ENCODE measurements around the gene SC5D.
A peak's percentile ranks its signal among the peaks of the same experiment; 100 is the strongest.

The SC5D gene

GRCh38 chr11:121295246-121296029 lies 2.9 kb downstream of the SC5D start:
- DNase-seq = no peak

DNA sequence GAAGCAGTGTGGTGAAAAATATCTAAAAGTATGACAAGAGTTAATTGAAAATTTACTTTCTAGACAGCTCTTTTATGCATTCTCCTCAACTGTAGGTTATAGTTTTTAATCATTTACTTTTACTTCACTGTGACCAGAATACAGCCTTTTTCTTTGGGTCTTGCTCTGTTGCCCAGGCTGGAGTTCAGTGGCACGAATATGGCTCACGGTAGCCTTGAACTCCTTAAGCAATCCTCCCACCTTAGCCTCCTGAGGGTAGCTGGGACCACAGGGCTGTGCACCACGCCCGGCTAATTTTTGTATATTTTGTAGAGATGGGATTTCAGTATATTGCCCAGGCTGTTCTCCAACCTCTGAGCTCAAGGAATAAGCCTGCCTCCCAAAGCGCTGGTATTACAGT lies 5.3 kb downstream of the SC5D start:
- no peak for DNase-seq

GRCh38 chr11:121298774-121299173 lies 6.2 kb downstream of the SC5D start:
- DNase-seq = no peak

- no peak for DNase-seq
These were observed 6.8 kb downstream of the SC5D start for GRCh38 chr11:121299417-121299816.

DNA sequence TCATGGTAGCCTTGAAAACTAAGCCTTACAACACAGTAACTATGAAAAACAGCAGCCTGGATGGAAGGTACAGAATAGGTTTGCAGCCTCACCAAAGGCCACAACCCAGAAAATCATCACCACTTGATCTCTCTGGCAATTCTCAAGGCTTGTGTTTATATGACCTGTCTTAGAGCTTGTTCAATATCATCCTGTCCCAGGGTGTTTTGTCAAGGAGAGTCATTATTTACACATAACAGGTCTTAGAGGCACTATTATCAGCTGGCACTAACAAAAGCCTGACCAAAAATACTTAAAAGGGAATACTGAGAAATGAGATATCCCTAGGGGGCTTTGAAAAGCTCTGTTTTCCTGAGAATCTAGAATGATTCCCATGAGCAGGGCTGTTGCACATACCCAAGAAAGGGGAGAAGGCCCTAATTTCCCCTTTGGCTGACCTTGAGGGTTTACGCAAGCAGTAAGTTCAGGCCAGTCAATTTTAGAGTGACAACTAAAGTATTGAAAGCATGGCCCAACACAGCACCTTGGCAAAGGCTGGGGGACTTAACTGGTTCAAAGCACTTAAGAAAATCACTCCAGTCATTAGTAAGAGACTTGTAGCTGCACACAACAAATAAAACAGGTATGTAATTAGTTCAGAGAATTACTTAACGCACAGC lies 7.9 kb downstream of the SC5D start:
- DNase-seq = no peak

DNA sequence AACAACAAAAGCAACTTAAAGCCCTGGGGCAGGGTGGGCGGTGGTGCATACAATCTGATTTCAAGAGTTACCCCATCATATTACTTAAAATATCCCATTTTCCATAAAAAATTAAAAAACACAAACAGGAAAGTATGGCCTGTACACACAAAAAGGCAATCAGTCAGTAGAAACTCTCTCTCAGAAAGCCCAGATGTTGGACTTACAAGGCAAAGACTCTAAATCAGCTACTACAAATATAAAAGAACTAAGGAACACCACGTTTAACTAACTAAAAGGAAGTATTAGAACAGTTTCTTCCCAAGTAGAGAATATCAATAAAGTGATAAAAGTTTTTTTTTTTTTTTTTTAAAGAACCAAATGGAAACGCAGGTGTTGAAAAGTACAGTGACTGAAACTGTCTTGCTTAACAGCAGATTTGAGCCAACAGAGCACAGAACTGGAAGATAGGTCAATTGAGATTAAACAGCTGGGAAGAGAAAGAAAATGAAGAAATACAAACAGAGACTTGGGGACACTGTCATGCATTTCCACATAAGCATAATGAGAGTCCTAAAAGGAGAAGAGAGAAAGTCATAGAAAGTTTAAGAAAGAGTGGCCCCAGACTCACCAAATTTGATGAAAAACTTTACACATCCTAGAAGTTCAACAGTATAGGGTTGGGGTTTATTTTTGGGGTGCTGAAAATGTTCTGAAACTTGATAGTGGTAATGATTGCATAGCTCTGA lies 8.6 kb downstream of the SC5D start:
- no peak for DNase-seq

DNA sequence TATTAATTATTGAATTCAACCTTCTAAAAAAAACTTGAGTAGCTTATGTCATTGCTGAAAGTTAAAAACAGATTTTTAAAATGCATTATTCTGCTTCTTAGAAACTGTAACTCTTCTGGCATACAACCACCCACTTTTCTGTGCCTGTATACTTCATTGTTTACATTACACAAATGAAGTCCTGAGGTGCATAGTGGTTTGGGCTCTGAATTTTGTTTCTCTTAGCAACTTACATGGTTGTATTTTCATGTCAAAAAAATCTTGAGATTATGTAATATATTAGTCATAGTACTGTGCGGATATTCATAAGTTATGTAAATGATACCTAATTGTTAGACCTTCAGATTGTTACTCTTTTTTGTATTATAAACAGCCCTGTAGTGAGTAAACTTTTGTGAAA lies 12.2 kb downstream of the SC5D start:
- no peak for DNase-seq

- no peak for DNase-seq
These were observed 16.2 kb downstream of the SC5D start for GRCh38 chr11:121308816-121309215.

DNA sequence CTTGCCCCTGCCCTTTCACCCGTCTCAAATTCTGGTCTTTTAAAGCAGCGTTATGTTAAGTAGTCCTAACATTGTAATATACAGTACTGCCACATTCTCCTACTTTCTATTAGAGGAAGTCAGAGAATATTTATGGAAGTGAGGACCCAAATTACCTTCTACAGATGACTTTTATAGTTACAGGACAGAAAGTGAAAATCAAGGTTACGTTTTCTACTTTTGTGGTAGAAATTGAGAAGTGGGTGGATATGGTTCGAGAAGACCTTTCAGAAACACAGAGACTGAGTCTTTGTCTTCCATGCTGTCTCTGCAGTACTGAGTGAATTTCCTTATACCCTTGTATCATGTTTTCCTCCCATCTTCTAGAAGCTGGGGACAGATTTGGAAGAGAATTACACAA lies 17.1 kb downstream of the SC5D start:
- DNase-seq = no peak

- no peak for DNase-seq
These were observed 18.3 kb downstream of the SC5D start for GRCh38 chr11:121310908-121311307.

- DNase-seq = no peak
These were observed 18.8 kb downstream of the SC5D start for GRCh38 chr11:121311373-121311772.

- DNase-seq = no peak
These were observed 19.9 kb downstream of the SC5D start for GRCh38 chr11:121312483-121312882.

DNA sequence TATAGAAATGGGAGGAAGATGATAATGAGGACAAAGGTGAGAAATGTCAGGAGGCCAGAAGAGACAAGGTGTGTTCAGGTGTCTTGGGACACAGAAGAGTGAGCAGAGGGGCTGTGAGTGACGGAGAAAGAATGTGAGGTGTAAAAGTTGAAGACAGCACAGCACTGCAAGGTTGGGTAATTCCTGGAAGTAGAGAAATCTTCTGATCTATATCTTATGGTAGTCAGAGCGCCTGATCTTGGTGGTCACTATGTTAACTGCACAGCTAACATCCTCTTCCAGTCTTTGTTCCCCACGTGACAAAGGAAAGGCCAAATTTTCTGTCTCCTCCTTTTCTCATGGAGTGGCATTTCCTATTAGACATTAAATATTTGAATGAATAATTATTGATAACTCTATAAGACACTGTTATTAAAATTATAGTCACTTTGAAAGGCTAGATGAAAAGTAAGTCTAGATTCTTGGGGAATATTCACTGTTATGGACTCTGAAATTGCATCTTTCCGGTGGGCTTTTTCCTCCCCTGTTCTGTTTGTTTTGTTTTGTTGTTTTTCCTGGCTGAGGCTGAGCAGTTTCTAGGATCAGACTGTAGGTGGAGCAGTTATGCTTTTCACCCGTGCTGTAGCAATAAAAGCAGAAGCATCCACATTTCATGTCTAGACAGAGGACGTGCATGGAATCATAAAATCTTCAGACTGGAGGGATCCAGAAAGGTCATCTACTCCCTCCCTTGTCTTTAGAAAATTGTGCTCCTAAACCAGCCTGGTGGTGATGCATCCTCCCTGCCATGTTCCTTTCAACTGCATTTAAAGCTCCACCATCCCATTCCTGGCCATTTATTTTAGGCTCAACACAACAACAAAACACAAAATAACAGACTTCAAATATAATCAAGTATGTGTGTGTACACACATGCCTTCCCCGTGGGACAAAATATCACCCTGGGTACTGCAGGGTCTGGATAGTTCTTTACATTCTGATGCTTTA lies 26.6 kb downstream of the SC5D start:
- DNase-seq = peak; percentile 81

GRCh38 chr11:121321614-121322243 lies 29.2 kb downstream of the SC5D start:
- peak; percentile 85 for DNase-seq

DNA sequence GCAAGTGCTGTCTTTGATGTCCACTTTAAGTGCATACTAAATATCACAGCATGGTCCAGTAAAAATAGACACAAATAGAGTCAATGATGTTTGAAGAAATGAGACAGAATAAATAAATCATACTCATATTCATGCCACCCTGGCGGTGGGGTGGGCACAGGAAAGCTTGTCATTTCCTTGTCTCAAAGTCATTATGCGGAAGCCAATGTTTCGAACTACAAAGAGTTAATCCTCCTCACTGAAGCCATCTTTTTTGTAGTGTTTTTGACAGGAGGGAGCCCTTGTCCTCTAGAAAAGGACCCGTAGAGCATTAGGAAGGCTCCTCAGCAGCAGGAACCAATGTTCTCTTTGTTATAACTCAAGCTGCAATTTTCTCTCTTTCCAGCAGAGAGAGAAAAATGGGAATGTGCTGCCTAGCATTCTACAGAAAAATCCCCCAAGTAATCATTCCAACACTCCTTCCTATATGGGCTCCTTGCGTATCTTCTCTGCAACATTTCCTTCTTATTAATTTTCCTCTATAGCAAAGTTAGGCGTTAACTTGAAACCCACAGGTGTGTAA lies 30.6 kb downstream of the SC5D start:
- peak; percentile 39 for DNase-seq

DNA sequence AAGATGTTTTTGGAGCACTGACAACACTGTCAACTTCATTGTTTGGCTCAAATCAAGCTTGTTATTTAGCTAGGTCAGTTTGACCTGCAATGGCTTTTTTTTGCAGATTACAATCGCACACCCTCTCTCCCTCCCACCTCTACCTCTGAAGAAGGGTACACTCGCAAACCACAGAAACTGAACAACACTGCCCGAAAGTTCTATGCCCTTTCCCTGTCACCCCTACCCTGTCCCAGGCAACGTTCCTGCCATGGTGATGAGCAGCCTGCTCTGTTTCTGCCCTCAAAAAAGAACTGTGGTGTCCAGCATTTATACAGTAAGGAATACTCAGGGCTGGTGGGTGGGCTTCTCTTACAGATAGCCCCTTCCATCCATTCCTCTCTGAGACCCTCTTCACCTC lies 33.7 kb downstream of the SC5D start:
- DNase-seq = no peak

GRCh38 chr11:121327553-121327952 lies 35.0 kb downstream of the SC5D start:
- DNase-seq = no peak

- no peak for DNase-seq
These were observed 35.8 kb downstream of the SC5D start for GRCh38 chr11:121328176-121328966.

DNA sequence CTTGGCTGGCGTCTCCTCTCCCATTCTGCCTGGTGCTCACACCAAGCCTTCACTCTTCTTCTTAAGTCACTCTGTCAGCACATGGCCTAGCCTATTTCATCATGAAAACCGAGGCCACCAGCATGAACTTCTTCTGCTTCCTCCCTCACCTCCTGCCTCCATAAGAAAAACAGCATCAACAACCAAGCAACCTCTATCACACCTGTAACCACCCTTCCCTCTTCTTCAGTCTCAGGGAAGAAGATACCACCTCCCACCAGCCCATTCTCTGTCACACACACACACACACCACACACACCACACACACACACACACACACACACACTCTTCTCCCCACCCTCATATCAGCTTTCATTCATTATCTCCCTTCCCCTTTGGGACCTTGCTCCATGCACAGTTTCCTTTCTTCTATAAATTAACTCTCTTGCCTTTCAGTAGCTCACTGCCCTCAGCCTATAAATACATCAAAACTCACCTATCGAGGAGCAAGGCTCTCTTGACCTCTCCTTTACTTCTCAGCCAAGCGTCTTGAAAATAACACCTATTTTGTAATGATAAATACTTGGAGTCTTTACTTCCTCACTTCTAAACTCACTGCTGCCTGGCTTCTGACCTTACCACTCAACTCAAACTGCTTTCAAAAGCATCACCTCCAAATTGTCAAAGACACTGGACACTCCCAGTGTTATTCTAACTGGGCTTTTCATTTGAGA lies 36.6 kb downstream of the SC5D start:
- DNase-seq = no peak

DNA sequence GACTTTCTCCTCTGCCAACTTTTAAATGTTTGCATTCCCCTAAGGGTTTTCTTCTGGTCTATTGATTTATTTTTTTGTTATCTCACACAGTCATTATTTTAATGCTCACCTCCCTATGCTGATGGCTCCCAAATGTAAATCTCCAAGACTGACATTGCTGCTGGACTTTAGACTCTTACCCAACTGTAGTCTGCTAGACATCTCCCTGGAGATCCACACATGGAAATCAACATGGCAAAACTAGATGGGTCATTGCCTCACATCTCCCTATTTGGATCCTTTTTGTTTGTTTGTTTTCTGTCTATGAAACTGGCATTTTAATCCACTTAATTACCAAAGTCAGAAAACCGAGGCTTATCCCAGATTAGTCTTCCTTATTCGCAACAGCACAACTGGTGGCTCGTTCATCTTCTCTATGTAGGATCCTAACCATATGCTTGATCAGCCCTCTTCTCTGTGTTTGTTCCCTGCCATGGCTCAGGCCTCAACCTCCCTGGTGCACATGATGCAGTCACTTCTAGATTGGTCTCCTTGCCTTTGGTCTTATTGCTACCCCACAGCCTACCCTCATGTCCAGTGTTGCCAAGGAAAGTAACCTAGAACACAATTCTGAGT lies 37.3 kb downstream of the SC5D start:
- no peak for DNase-seq

Measured in NCI-H1092 treated with DMSO at 0.1 percent for 48 hours (cell line).